GM21825 (cell line): ENCODE measurements around the gene MAPKAP1.
A peak's percentile ranks its signal among the peaks of the same experiment; 100 is the strongest.

ENCODE experiments used
- ATAC-seq: cut with Tn5 transposase; IDR thresholded peaks from one replicate; pipeline ENCODE4 v1.9.1; 2021; ENCODE audit warnings: mild to moderate bottlenecking, moderate library complexity; ENCODE audit not compliant: unreplicated experiment

MAPKAP1 gene

DNA sequence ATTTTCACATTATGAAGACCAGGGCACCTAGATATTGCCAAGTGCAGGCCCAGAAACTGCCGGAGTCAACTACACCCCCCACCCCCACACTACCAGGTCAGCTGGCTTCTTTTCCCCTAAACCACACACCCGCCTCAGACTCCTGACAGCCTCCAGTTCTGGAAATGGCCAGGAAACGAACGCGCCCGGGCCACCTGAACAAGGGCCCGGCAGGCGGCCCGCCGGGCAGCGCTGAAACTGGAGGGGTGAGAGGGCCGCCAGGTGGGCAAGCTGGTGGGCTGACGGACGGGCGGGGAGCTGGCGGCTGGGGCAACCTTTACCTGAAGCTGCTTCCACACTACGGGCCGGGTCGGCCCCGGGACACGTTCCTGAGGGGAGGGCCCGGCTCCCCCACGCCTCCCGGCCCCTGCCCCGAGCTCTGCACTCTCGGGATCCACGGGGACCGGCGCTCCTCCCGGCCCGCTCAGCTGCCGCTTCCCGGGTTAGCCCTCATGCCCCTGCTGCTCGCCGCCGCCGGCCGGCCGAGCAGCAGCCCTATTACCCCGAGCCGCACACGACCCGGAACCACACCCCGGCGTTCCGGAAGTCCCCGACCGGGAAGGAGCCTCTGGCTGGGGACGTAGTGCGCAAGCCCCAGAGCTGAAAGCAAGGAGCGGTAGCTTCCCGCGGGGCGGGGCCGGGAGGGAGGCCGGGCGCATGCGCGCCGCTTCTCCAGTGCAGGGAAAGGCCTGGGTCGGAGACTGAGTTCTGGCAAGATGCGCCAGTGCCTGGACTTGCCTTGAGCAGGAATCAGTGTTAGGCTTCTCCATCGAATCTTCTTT, at the start of gene MAPKAP1:
MAPKAP1 (minus strand) TSS at position 558 of the 821 bp plus-strand sequence. CDS start 34,634 bp downstream, outside the sequence.
- ATAC-seq = peak; percentile 88

- ATAC-seq = no peak
These were observed 49.5 kb upstream of the MAPKAP1 start for GRCh38 chr9:125756518-125756917.

- no peak for ATAC-seq
These were observed 48.3 kb upstream of the MAPKAP1 start for GRCh38 chr9:125755340-125755739.

GRCh38 chr9:125754096-125754495, 47.1 kb upstream of the MAPKAP1 start:
- no peak for ATAC-seq

GRCh38 chr9:125752070-125752628, 45.1 kb upstream of the MAPKAP1 start:
- ATAC-seq = no peak

- ATAC-seq = no peak
These were observed 43.6 kb upstream of the MAPKAP1 start for GRCh38 chr9:125750627-125751011.

DNA sequence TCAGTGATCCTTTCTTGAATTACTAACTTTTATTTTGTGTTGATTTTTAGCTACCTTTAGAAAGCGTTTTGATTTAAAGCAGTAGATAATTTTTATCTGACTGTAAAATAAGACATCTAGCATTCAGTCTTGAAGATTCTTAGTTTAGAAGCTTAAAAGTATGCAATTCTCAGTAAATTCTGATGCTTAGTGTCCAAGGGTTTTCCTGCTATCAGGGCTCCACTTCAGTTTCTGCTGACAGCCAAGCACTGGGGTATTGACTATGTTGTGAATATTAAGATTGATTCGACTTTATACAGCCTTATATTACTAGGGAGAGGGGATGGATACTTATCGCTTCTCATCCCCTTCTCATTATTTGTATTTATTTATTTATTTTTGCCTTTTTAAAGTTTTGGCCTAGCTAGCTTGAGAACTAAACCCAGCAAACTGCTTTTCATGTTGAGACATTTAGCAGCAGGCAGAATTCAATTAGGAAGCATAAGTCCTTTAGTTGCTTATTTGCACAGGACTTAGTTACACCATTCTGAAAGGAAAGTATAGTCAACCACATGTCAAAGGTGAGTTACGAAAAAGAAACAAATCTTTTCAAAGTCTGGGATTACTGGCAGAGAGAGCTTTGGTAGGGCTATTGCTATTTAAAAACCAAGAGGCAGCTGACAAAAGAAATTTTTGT, 43.1 kb upstream of the MAPKAP1 start:
- ATAC-seq = no peak

GRCh38 chr9:125749287-125749935, 42.4 kb upstream of the MAPKAP1 start:
- ATAC-seq = no peak

DNA sequence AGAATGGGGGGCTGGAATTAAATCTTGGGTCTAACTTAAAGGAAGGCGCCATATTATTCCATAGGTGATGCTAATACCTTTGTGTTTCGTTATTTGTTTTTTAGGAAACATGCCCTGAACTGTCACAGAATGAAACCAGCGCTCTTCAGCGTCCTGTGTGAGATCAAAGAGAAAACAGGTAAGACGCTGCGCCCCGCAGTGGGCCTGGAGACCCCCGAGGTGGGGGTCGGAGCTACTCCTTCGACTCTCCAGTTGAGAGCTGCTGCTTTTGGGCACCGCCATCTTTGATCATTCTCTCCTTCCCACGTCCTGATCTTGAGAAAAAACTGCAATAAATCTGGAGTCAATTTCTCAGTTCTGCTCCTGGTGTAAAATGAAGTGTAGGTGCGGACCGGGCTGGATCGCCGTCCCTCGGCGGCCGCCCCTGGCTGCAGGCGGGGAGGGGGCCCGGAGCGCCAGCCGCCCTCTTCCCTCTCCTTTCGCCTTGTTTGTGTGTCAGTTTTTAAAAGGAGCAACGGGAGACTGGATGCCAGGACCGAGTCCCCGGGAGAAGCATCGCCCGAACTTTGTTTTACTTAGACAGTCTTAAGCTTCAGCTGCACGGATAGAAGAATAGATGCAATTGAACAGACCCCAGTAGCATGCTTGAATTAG, 41.6 kb upstream of the MAPKAP1 start:
- no peak for ATAC-seq

DNA sequence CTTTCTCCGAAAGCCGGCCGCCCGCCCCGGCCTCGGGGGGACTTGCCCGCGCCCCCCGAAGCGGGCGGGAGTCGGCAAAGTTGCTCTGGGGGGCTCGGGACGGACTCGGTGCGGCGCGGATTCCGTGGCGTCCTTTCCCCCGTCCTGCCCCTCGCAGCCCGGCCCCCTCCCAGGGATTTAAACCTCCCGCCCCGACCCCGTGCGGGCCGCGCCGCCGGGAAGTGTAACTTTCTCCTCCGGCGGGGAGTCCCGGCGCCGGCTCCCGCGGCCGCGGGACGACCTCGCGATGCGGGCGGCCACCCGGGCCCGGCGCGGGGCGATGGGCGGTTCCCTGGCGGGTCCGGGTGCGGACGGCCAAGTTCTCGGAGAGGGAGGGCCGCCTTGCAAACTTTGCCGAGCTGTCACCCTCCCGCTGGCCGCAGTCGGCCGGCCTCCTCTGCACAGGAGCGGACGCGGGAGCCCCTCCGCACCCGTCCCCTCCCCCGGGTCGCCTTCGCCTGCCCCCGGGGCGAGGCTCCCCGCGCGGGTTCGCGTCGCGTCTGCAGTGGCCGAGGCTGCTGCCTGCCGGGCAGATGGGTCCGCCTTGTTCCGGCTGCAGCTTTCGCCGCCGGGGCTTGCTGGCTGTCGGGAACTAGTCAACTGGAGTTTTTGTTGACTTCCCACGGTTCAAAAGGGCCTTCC, 40.9 kb upstream of the MAPKAP1 start:
- ATAC-seq = no peak

DNA sequence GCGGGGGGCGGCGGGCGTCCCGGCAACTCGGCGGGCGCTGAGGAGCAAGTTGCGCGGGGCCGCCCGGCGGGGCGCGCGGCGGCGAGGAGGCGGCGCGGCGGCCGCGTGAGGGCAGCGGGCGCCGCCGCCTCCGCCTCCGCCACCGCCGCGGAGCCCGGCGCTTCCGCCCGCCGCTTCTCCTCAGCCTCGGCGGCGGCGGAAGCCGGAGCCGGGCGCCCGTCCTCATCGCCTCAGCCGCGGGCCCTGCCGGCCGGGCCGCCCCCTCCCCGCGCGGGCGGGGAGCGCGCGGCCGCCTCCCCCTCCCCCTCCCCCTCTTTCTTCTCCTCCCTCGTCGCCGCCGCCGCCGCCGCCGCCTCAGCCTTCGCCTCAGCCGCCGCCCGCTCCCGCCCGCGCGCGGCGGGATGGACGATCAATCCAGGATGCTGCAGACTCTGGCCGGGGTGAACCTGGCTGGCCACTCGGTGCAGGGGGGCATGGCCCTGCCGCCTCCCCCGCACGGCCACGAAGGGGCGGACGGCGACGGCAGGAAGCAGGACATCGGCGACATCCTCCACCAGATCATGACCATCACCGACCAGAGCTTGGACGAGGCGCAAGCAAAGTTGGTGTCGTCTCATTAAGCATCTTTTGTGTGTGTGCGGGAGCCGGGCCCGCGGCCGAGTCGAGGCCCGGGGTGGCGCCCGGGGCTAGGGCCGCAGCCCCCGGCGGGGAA, 40.2 kb upstream of the MAPKAP1 start, which contains the start of gene PBX3:
PBX3 (plus strand) TSS at position 321 of the 712 bp plus-strand sequence.
- peak; percentile 21 for ATAC-seq

DNA sequence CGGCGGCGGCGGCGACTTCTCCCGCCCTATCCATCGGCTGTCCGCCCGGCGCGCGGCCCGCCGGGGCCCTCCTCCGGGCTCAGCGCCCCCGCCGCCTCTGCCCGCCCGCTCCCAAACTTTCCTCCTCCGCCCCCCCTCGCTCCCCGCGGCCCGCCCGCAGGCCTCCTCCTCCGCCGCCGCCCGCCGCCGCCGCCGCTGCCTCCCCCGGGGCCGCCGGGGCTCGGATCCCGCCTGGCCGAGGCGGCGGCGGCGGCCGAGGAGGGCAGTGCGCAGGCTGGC, 39.7 kb upstream of the MAPKAP1 start:
- ATAC-seq = no peak

DNA sequence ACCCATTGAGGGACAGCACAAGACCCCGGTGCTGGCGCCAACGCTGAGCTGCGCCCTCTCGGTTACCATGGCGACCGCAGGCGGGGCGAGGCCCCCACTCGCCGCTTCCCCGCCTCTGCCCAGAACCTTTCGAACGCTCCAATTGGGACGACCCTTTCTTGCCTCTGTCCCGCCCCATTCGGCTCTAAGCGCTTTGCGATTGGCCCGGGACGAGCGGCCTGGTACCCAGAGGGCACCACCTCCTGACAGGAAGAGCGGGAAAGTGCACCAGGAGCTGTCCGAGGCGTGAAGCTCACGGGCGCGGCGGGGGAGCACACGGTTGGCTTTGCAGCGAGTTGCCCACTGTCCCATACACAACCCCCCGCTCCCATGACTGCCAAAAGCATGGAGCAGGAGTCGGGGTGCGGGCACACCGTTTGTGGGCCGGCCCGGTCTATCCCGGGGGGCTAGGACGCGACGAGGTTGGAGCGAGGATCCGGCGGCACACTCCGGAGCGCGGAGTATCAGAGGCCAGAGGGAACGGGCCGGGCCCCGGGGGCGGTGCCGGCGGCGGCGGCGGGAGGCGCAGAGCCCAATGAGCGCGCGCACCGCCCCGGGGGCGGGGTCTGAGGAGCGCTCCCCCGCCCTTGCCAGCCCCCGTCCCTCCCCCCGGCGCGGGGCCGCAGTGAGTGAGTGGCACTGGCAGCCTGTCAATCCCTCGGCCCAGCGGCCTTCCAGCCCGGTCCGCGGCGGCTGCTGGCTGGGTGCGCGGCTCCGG, 39.2 kb upstream of the MAPKAP1 start:
- ATAC-seq = peak; percentile 61

- ATAC-seq = no peak
These were observed 38.6 kb upstream of the MAPKAP1 start for GRCh38 chr9:125745682-125746016.

GRCh38 chr9:125745018-125745417, 38.0 kb upstream of the MAPKAP1 start:
- ATAC-seq = no peak

GRCh38 chr9:125744616-125745015, 37.6 kb upstream of the MAPKAP1 start:
- no peak for ATAC-seq

DNA sequence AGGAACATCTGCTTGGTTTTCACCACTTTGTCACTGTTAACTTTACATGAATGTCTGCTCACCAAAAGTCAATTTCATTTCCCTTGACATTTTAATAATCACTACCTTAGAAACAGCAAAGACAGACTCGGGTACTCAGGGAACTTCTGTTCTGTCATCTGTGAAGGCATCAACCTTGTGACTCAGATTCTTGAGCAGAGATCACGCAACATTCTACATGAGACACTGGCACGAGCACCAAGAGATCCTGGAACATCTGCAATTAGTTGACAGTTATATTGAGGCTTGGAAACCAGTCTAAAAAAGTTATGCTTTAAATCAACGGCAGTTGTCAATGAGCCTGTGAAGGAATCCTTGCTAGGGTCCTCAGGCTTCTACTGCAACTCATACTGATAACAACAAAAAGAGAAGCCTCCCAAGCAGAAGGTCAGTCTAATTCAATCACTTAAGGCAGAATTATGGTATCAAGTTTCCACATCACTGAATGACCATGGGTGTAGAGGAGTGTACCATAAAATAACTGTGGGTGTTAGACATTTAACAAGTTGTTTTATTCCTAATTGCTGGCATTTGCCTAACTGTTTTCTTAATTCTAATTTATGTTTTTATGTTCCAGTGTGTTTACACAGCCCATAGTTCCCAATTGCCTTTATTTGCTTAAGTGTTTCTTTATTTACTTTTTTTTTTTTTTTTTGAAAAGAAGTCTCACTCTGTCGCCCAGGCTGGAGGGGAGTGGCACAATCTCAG, 36.8 kb upstream of the MAPKAP1 start:
- ATAC-seq = no peak

- no peak for ATAC-seq
These were observed 35.6 kb upstream of the MAPKAP1 start for GRCh38 chr9:125742657-125743056.

DNA sequence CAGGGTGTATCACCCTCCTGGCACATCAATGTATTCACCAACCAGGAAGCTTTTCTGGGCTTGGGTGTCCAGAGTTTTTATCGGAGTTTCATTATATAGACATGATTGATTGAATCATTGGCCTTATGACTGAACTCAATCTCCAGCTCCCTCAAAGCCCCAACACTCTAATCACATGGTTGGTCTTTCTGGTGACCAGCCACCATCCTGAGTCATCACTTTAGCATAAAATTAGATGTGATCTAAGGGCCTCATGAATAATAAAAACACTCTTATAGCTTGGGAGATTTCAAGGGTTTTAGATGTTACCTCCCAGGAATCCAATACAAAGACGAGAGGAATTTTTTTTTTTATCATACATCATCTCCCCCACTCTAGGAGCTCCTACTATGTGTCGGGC, 32.4 kb upstream of the MAPKAP1 start:
- no peak for ATAC-seq
